Rectal smooth muscle tissue (tissue), 1 donor: ENCODE data around the gene PTPN23.
"Not testable (repeated sequence)": the region's sequence is repeated elsewhere in the genome, so short reads cannot be mapped to it uniquely, and the experiment has no call there.

Experiments
- H3K27ac ChIP-seq: one replicate; pipeline ENCODE4 v1.7.0; 2013; ENCODE audit warnings: low read depth, low read length, inconsistent platforms
- H3K27me3 ChIP-seq: one replicate; pipeline ENCODE4 v1.7.0; 2013; ENCODE audit warnings: low read length; ENCODE audit not compliant: control insufficient read depth, insufficient read depth
- H3K36me3 ChIP-seq: one replicate; pipeline ENCODE4 v1.7.0; 2013; ENCODE audit warnings: low read length; ENCODE audit not compliant: control insufficient read depth, insufficient read depth
- H3K4me1 ChIP-seq: one replicate; pipeline ENCODE4 v1.7.0; 2013; ENCODE audit warnings: low read length; ENCODE audit not compliant: control insufficient read depth, insufficient read depth
- H3K4me3 ChIP-seq: one replicate; pipeline ENCODE4 v1.7.0; 2013; ENCODE audit warnings: low read length
- H3K9ac ChIP-seq: one replicate; pipeline ENCODE4 v1.7.0; 2013; ENCODE audit warnings: low read length

PTPN23 gene

GRCh38 chr3:47456984-47457383, 76.2 kb downstream of the PTPN23 start:
- Histone ChIP-seq H3K9ac (no peak overlapping the region), H3K36me3 (no peaks in the 10 kb centered on the region), H3K4me3 (no peak overlapping the region), H3K4me1 (no peaks in the 10 kb centered on the region), H3K27ac (no peak overlapping the region), H3K27me3 (no peaks in the 10 kb centered on the region)

GRCh38 chr3:47459534-47460085, 78.8 kb downstream of the PTPN23 start:
- H3K27me3 ChIP-seq, H3K4me1 ChIP-seq: not testable (repeated sequence)

More at GRCh38 chr3:47459534-47460085, 78.8 kb downstream of the PTPN23 start:
- not testable (repeated sequence) for H3K9ac ChIP-seq, H3K27ac ChIP-seq, H3K36me3 ChIP-seq, H3K4me3 ChIP-seq
